HG03378 (cell line): ENCODE measurements around the gene PRKRIP1.
"Not testable (repeated sequence)": the region's sequence is repeated elsewhere in the genome, so short reads cannot be mapped to it uniquely, and the experiment has no call there.

Experiments used
- ATAC-seq: cut with Tn5 transposase; IDR thresholded peaks from one replicate; pipeline ENCODE4 v1.9.1; 2021; ENCODE audit warnings: mild to moderate bottlenecking, moderate library complexity; ENCODE audit not compliant: unreplicated experiment

PRKRIP1 gene

GRCh38 chr7:102395873-102396709 lies at the start of gene PRKRIP1:
Gene PRKRIP1, plus strand, starts transcription at chr7:102396363. Its CDS starts 49 bp downstream, at chr7:102396412.
- ATAC-seq, result peak; percentile 93

GRCh38 chr7:102346983-102347382 lies 49.2 kb upstream of the PRKRIP1 start:
- not testable (repeated sequence) for ATAC-seq

GRCh38 chr7:102356344-102356743 lies 39.8 kb upstream of the PRKRIP1 start, which contains the start of gene SPDYE6:
Gene SPDYE6, minus strand, starts transcription at chr7:102356444. Its CDS starts 421 bp downstream, at chr7:102356023.
- ATAC-seq, result not testable (repeated sequence)

- peak; percentile 99 for ATAC-seq
Observed at GRCh38 chr7:102363549-102364393, 32.4 kb upstream of the PRKRIP1 start.

- ATAC-seq, result not testable (repeated sequence)
Observed at GRCh38 chr7:102364394-102364886, 31.7 kb upstream of the PRKRIP1 start.

GRCh38 chr7:102365390-102365789 lies 30.8 kb upstream of the PRKRIP1 start:
- ATAC-seq, result not testable (repeated sequence)

- not testable (repeated sequence) for ATAC-seq
Observed at GRCh38 chr7:102370038-102370437, 26.1 kb upstream of the PRKRIP1 start.

- ATAC-seq, result not testable (repeated sequence)
Observed at GRCh38 chr7:102372796-102373195, 23.4 kb upstream of the PRKRIP1 start.

- no peak for ATAC-seq
Observed at GRCh38 chr7:102376964-102377466, 19.1 kb upstream of the PRKRIP1 start.

- ATAC-seq, result not testable (repeated sequence)
Observed at GRCh38 chr7:102380837-102381236, 15.3 kb upstream of the PRKRIP1 start.

- ATAC-seq, result not testable (repeated sequence)
Observed at GRCh38 chr7:102381696-102382425, 14.3 kb upstream of the PRKRIP1 start.

GRCh38 chr7:102387064-102387463 lies 9.1 kb upstream of the PRKRIP1 start:
- no peak for ATAC-seq

- ATAC-seq, result no peak
Observed at GRCh38 chr7:102389810-102390209, 6.4 kb upstream of the PRKRIP1 start.

GRCh38 chr7:102390697-102391484 lies 5.3 kb upstream of the PRKRIP1 start:
- no peak for ATAC-seq

GRCh38 chr7:102392330-102392729 lies 3.8 kb upstream of the PRKRIP1 start:
- ATAC-seq, result no peak

GRCh38 chr7:102393467-102393866 lies 2.7 kb upstream of the PRKRIP1 start:
- no peak for ATAC-seq

GRCh38 chr7:102395592-102395872 lies 631 bp upstream of the PRKRIP1 start:
- no peak for ATAC-seq

GRCh38 chr7:102396710-102397019 lies 502 bp downstream of the PRKRIP1 start:
- ATAC-seq, result no peak

GRCh38 chr7:102398543-102398942 lies 2.4 kb downstream of the PRKRIP1 start:
- ATAC-seq, result no peak

GRCh38 chr7:102400360-102400759 lies 4.2 kb downstream of the PRKRIP1 start:
- no peak for ATAC-seq
